PC-9 (cell line): ENCODE results near the gene NKPD1. TPM values are rescaled to one million over a fixed set of nuclear protein-coding genes. Genes with fewer than 3 reads are reported as not detected.

Source experiments
- BruUV-seq: library from RNA; stranded (reverse); fragments of 400-500 nt; replicated peaks from 2 replicates; lab custom pipeline; 2021; lab: Mats Ljungman, UMichigan
- CTCF ChIA-PET: fragments of 300-600 bp; sonication (Branson Sonifier 250); formaldehyde crosslinking; loops from one replicate; lab custom pipeline; 2022; ENCODE audit warnings: antibody characterized with exemption; lab: Charles Lee
- POLR2A ChIA-PET: fragments of 300-600 bp; sonication (Branson Sonifier 250); formaldehyde crosslinking; loops from one replicate; lab custom pipeline; 2022; ENCODE audit warnings: antibody characterized with exemption; ENCODE audit not compliant: unreplicated experiment; lab: Charles Lee
- DNase-seq, 2 experiments: peaks; one replicate each; pipeline versions ENCODE4 v3.0.0 to v3.0.0-alpha.2; 2015 to 2022; ENCODE audit warnings: mixed read lengths in 1 of 2
- H2AFZ ChIP-seq: fragments of 200-600 bp; sonication (generic); 2 replicates; pipeline ENCODE4 v1.8.1; 2017; ENCODE audit warnings: antibody characterized with exemption
- H3F3A ChIP-seq: fragments of 200-600 bp; sonication (generic); 2 replicates; pipeline ENCODE4 v1.8.1; 2017; ENCODE audit warnings: antibody characterized with exemption, mild to moderate bottlenecking, low read depth; ENCODE audit not compliant: insufficient read depth
- H3K27ac ChIP-seq: fragments of 200-600 bp; sonication (generic); 2 replicates; pipeline ENCODE4 v1.6.1; 2016; ENCODE audit warnings: mixed run types
- H3K27me3 ChIP-seq: fragments of 200-600 bp; sonication (generic); 2 replicates; pipeline ENCODE4 v1.6.1; 2016; ENCODE audit warnings: low read depth, mixed run types; ENCODE audit not compliant: insufficient read depth
- H3K36me3 ChIP-seq: fragments of 200-600 bp; sonication (generic); 2 replicates; pipeline ENCODE4 v1.6.1; 2016; ENCODE audit warnings: low read depth, mixed run types
- H3K4me1 ChIP-seq: fragments of 200-600 bp; sonication (generic); replicated peaks from 2 replicates; pipeline ENCODE4 v1.6.1; 2016; ENCODE audit warnings: mixed run types; ENCODE audit not compliant: insufficient read depth
- H3K4me2 ChIP-seq: fragments of 200-600 bp; sonication (generic); 2 replicates; pipeline ENCODE4 v1.6.1; 2017; ENCODE audit warnings: mixed run types
- H3K4me3 ChIP-seq: fragments of 200-600 bp; sonication (generic); 2 replicates; pipeline ENCODE4 v1.6.1; 2016; ENCODE audit warnings: mixed run types
- H3K79me2 ChIP-seq: fragments of 200-600 bp; sonication (generic); 2 replicates; pipeline ENCODE4 v1.6.1; 2017; ENCODE audit warnings: low read depth, mixed run types
- H3K9me2 ChIP-seq: fragments of 200-600 bp; sonication (generic); 2 replicates; pipeline ENCODE4 v1.8.1; 2017; ENCODE audit warnings: mild to moderate bottlenecking; ENCODE audit not compliant: insufficient read depth
- H3K9me3 ChIP-seq: fragments of 200-600 bp; sonication (generic); 2 replicates; pipeline ENCODE4 v1.8.1; 2016; ENCODE audit warnings: low read depth; ENCODE audit not compliant: insufficient read depth
- H4K20me1 ChIP-seq: fragments of 200-600 bp; sonication (generic); 2 replicates; pipeline ENCODE4 v1.8.1; 2017; ENCODE audit not compliant: insufficient read depth
- CTCF ChIP-seq: fragments of 200-600 bp; sonication (generic); conservative IDR thresholded peaks from 2 replicates; pipeline ENCODE4 v1.6.1; 2017; ENCODE audit warnings: mixed run types, antibody characterized with exemption, mild to moderate bottlenecking, moderate library complexity
- EZH2 ChIP-seq: fragments of 200-600 bp; sonication (generic); IDR thresholded peaks from 2 replicates; pipeline ENCODE4 v1.8.0; 2017; ENCODE audit warnings: antibody characterized with exemption, low read depth
- intact Hi-C: fragments of 100-400 bp; cut with micrococcal nuclease; formaldehyde crosslinking; loops from one replicate; pipeline ENCODE4 v1.10.0; 2022; ENCODE audit not compliant: unreplicated experiment
- total RNA-seq: library from RNA; stranded (reverse); gene quantifications from 2 replicates; pipeline ENCODE4 v1.2.3, GENCODE V29; 2021

NKPD1 gene
- total RNA-seq, 1 experiment from 2014 or later = 0.37 TPM

GRCh38 chr19:45149129-45149528 is 11.7 kb downstream of the NKPD1 start:
- Histone ChIP-seq H3K36me3 (no peaks in the 10 kb centered on the region), H3K27me3 (no peaks in the 10 kb centered on the region), H3K4me1 (peaks cover 23% of the 10 kb centered on the region), H3K9me2 (no peaks in the 10 kb centered on the region), H3K79me2 (no peaks in the 10 kb centered on the region), H3K9me3 (no peaks in the 10 kb centered on the region), H3F3A (peaks cover 39% of the 10 kb centered on the region; the same call in 1 of the 2 replicates), H2AFZ (no peak overlapping the region), H3K27ac (no peak overlapping the region), H4K20me1 (peaks cover 13% of the 10 kb centered on the region; the same call in 1 of the 2 replicates), H3K4me2 (no peak overlapping the region), H3K4me3 (no peak overlapping the region)
- no peak for TF ChIP-seq CTCF
- no peak for TF ChIP-seq EZH2
- no TSS peak for BruUV-seq
- intact Hi-C loops = no loop called here
- ChIA-PET CTCF (interaction anchor here (0.5 kb wide), 2 partner anchors 12 to 67 kb away, joined by 3 to 4 read pairs; no protein-coding TSS in a partner anchor), POLR2A (interaction anchor here (0.6 kb wide), 2 partner anchors 243 to 595 kb away, joined by 3 to 5 read pairs; partner anchors contain the start of gene APOE)
- DNase-seq = no peak

- BruUV-seq = no TSS peak
- Histone ChIP-seq H4K20me1 (peaks cover 14% of the 10 kb centered on the region), H3K4me2 (no peak overlapping the region), H3K79me2 (no peaks in the 10 kb centered on the region), H3F3A (peaks cover 32% of the 10 kb centered on the region; the same call in 1 of the 2 replicates), H3K9me2 (no peaks in the 10 kb centered on the region), H3K36me3 (no peaks in the 10 kb centered on the region), H3K4me1 (peaks cover 18% of the 10 kb centered on the region), H3K27ac (no peak overlapping the region), H2AFZ (no peak overlapping the region), H3K27me3 (no peaks in the 10 kb centered on the region), H3K9me3 (no peaks in the 10 kb centered on the region), H3K4me3 (no peak overlapping the region)
- POLR2A ChIA-PET = no interaction called here
- TF ChIP-seq EZH2 = no peak
- no peak for TF ChIP-seq CTCF
- no peak for DNase-seq
- CTCF ChIA-PET = interaction anchor here (0.7 to 0.9 kb wide), 2 partner anchors 23 to 108 kb away, joined by 4 to 5 read pairs; no protein-coding TSS in a partner anchor
- intact Hi-C loops = no loop called here
Observed at GRCh38 chr19:45147835-45148676, 12.7 kb downstream of the NKPD1 start.

- POLR2A ChIA-PET = no interaction called here
Observed at GRCh38 chr19:45146741-45147205, 14.0 kb downstream of the NKPD1 start.

More at GRCh38 chr19:45146741-45147205, 14.0 kb downstream of the NKPD1 start:
- Histone ChIP-seq H3K4me3 (no peak overlapping the region), H3K4me2 (no peak overlapping the region), H2AFZ (no peak overlapping the region), H3K79me2 (no peaks in the 10 kb centered on the region), H3K36me3 (no peaks in the 10 kb centered on the region), H3K9me2 (no peaks in the 10 kb centered on the region), H3K9me3 (no peaks in the 10 kb centered on the region), H3F3A (peaks cover 31% of the 10 kb centered on the region; the same call in 1 of the 2 replicates), H3K27me3 (no peaks in the 10 kb centered on the region), H3K27ac (no peak overlapping the region), H3K4me1 (peaks cover 18% of the 10 kb centered on the region), H4K20me1 (peaks cover 14% of the 10 kb centered on the region)
- TF ChIP-seq EZH2 (no peak), CTCF (no peak)
- CTCF ChIA-PET = no interaction called here
- TSS peak; percentile 18 for BruUV-seq
- no peak for DNase-seq
- intact Hi-C loops = no loop called here
